ENCODE data around the gene CDR2L.

The CDR2L gene

GRCh38 chr17:74998783-74999182, 11.4 kb downstream of the CDR2L start:
- TF ChIP-seq CTCF (IDR thresholded peaks at IDR 0.05; ENCODE audit: low read depth, low read length, poor library complexity, severe bottlenecking): no peak
- no peak for TF ChIP-seq EZH2phosphoT487 (IDR thresholded peaks at IDR 0.05; ENCODE audit: borderline replicate concordance, low read length)
- no peaks in the 10 kb centered on the region for H3K36me3 ChIP-seq (ENCODE audit: control insufficient read depth, low read length)
- H3K27ac ChIP-seq (ENCODE audit: low read depth, low read length): no peak overlapping the region
- no peaks in the 10 kb centered on the region for H3K9me3 ChIP-seq (ENCODE audit: control insufficient read depth, insufficient read depth, low read length)
- no peak overlapping the region for H3K4me2 ChIP-seq (ENCODE audit: low read length)
- no peaks in the 10 kb centered on the region for H4K20me1 ChIP-seq (ENCODE audit: control insufficient read depth, insufficient read depth, low read depth, low read length)
- no peaks in the 10 kb centered on the region for H3K27me3 ChIP-seq (ENCODE audit: control insufficient read depth, low read length)
- no peaks in the 10 kb centered on the region for H3K4me1 ChIP-seq (ENCODE audit: control insufficient read depth, low read length)
- H3K4me3 ChIP-seq (ENCODE audit: low read length): no peak overlapping the region
- no peaks in the 10 kb centered on the region for H3F3A ChIP-seq (ENCODE audit: control insufficient read depth, insufficient read depth)
- H3K9me2 ChIP-seq (replicated peaks; ENCODE audit: control insufficient read depth, low read length): no peaks in the 10 kb centered on the region
- H3K79me2 ChIP-seq (ENCODE audit: control insufficient read depth, low read length): no peaks in the 10 kb centered on the region

GRCh38 chr17:74999523-74999922, 12.1 kb downstream of the CDR2L start:
- no peaks in the 10 kb centered on the region for H4K20me1 ChIP-seq (ENCODE audit: control insufficient read depth, insufficient read depth, low read depth, low read length)
- no peaks in the 10 kb centered on the region for H3K9me3 ChIP-seq (ENCODE audit: control insufficient read depth, insufficient read depth, low read length)
- H3F3A ChIP-seq (ENCODE audit: control insufficient read depth, insufficient read depth): no peaks in the 10 kb centered on the region
- H3K4me1 ChIP-seq (ENCODE audit: control insufficient read depth, low read length): no peaks in the 10 kb centered on the region
- H3K9me2 ChIP-seq (replicated peaks; ENCODE audit: control insufficient read depth, low read length): no peaks in the 10 kb centered on the region
- no peaks in the 10 kb centered on the region for H3K27me3 ChIP-seq (ENCODE audit: control insufficient read depth, low read length)
- H3K79me2 ChIP-seq (ENCODE audit: control insufficient read depth, low read length): no peaks in the 10 kb centered on the region
- H3K4me3 ChIP-seq (ENCODE audit: low read length): no peak overlapping the region
- no peak overlapping the region for H3K4me2 ChIP-seq (ENCODE audit: low read length)
- no peak overlapping the region for H3K27ac ChIP-seq (ENCODE audit: low read depth, low read length)
- H3K36me3 ChIP-seq (ENCODE audit: control insufficient read depth, low read length): no peaks in the 10 kb centered on the region
- TF ChIP-seq CTCF (IDR thresholded peaks at IDR 0.05; ENCODE audit: low read depth, low read length, poor library complexity, severe bottlenecking) (no peak), EZH2phosphoT487 (IDR thresholded peaks at IDR 0.05; ENCODE audit: borderline replicate concordance, low read length) (no peak)

DNA sequence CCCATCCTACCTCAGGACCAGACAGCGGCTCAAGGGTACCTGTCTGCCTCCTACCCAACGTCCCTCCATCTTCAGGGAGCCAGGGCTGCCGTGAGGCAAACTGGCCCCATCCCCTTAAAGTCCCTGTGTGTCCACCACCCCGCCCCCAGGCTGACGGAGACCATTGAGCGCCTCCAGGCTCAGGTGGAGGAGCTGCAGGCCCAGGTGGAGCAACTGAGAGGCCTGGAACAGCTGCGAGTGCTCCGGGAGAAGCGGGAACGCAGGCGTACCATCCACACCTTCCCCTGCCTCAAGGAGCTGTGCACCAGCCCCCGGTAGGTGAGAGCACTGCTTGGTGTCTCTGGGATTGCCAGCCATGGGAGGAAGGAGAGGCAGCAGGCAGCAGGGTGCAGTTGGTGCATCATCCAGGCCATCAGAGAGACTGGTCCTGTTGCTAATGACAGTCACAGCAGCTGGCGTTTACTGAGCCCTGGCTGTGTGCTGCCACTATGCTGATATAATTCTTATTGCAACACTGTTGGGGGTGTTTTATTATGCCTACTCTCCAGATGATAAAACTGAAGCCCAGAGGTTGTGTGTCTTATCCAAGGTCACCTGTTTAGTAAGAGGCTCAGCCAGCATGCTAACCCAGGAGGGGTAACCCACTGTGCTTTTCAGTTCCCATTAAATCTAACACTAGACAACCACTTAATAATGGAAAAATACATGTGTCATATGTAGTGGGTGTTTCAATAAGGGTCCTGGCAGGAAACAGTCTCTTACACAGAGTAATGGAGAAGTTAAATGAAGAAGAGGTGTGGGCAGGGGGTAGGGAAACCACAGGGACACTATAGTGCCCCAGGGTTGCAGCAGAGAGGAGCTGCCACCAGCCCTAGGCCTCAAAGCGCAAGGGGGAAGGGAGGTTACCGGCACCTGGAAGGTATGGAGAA, 14.7 kb downstream of the CDR2L start:
- H3F3A ChIP-seq (ENCODE audit: control insufficient read depth, insufficient read depth): no peaks in the 10 kb centered on the region

More for the DNA sequence above, 14.7 kb downstream of the CDR2L start:
- H3K36me3 ChIP-seq (ENCODE audit: control insufficient read depth, low read length): no peaks in the 10 kb centered on the region
- H3K79me2 ChIP-seq (ENCODE audit: control insufficient read depth, low read length): no peaks in the 10 kb centered on the region
- no peak overlapping the region for H3K4me2 ChIP-seq (ENCODE audit: low read length)
- H3K4me3 ChIP-seq (ENCODE audit: low read length): no peak overlapping the region
- H4K20me1 ChIP-seq (ENCODE audit: control insufficient read depth, insufficient read depth, low read depth, low read length): no peaks in the 10 kb centered on the region
- no peaks in the 10 kb centered on the region for H3K27me3 ChIP-seq (ENCODE audit: control insufficient read depth, low read length)
- H3K9me3 ChIP-seq (ENCODE audit: control insufficient read depth, insufficient read depth, low read length): no peaks in the 10 kb centered on the region
- H3K9me2 ChIP-seq (replicated peaks; ENCODE audit: control insufficient read depth, low read length): no peaks in the 10 kb centered on the region
- TF ChIP-seq CTCF (IDR thresholded peaks at IDR 0.05; ENCODE audit: low read depth, low read length, poor library complexity, severe bottlenecking): no peak
- no peak for TF ChIP-seq EZH2phosphoT487 (IDR thresholded peaks at IDR 0.05; ENCODE audit: borderline replicate concordance, low read length)
- H3K27ac ChIP-seq (ENCODE audit: low read depth, low read length): no peak overlapping the region
- H3K4me1 ChIP-seq (ENCODE audit: control insufficient read depth, low read length): no peaks in the 10 kb centered on the region

Measured in DOHH2 (cell line).